Activated naive CD4-positive, alpha-beta T cell treated with anti-CD3 and anti-CD28 coated beads, Interleukin-2, amount 50 U/mL, for 24 hours (primary cell): Measurements from ENCODE around the gene SNRPD3.
"Not testable (repeated sequence)": the region's sequence is repeated elsewhere in the genome, so short reads cannot be mapped to it uniquely, and the experiment has no call there.

Experiments
- H3K27ac Mint-ChIP-seq: one replicate; pipeline ENCODE4 v1.8.0; 2021; ENCODE audit warnings: mild to moderate bottlenecking, mixed read lengths
- H3K27me3 Mint-ChIP-seq: one replicate; pipeline ENCODE4 v1.8.0; 2021; ENCODE audit warnings: mixed read lengths
- H3K36me3 Mint-ChIP-seq: one replicate; pipeline ENCODE4 v1.8.0; 2021; ENCODE audit warnings: mixed read lengths
- H3K4me1 Mint-ChIP-seq: one replicate; pipeline ENCODE4 v1.8.0; 2021; ENCODE audit warnings: mixed read lengths
- H3K4me3 Mint-ChIP-seq: one replicate; pipeline ENCODE4 v1.8.0; 2021; ENCODE audit warnings: mild to moderate bottlenecking, mixed read lengths
- H3K9me3 Mint-ChIP-seq: one replicate; pipeline ENCODE4 v1.8.0; 2021; ENCODE audit warnings: mixed read lengths

Gene SNRPD3

DNA sequence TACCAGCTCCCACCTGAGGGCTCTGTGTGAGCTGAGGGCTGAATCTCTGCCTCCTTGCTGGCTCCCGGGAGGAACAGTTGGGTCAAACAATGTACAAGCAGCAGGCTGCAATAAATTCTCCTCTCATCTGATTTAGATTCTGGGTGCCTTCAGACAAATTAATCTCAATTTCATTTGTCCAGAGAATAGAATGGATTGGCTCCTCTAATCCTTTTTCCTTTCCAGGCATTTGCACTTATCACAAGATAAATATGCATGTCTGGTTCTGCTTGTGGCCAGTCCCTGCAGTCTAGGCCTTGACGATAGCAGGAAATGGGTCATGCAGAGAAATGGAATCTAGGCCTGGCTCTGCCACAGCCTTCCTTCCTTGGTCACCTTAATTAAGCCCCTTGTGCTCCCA lies 31.9 kb upstream of the SNRPD3 start:
- H3K27ac Mint-ChIP-seq, result no peak overlapping the region
- peaks cover 4% of the 10 kb centered on the region for H3K4me1 Mint-ChIP-seq
- no peaks in the 10 kb centered on the region for H3K9me3 Mint-ChIP-seq
- H3K4me3 Mint-ChIP-seq, result no peak overlapping the region
- no peaks in the 10 kb centered on the region for H3K27me3 Mint-ChIP-seq
- H3K36me3 Mint-ChIP-seq, result no peaks in the 10 kb centered on the region

DNA sequence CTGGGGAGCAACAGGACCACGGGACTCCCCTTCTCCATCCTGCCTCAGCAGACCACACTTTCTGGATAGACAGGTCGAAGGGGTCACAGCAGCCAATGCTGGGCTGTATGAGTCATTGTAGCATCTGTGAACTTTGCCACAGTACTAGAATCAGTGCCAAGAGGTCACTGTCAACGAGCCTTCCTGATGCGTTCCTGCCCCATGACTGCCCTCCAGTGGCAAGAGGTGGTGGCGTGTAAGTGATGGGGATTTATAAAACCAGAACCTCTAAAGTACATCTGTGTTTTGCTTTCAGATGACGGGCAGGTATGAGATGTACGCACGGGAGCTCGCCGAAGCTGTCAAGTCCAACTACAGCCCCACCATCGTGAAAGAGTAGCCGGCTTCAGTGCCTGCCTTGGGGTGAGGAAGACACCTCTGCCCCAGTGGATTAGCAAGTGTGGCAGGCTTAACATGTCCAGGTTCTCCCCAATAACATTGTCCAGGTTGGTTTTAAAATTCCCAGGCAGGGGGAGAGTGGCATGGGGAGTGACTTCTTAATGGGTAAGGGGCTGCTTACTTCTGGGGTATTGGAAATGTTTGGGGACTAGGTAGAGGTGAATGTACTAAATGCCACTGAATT lies 30.3 kb upstream of the SNRPD3 start:
- no peak overlapping the region for H3K27ac Mint-ChIP-seq
- no peaks in the 10 kb centered on the region for H3K36me3 Mint-ChIP-seq
- H3K9me3 Mint-ChIP-seq, result no peaks in the 10 kb centered on the region
- no peaks in the 10 kb centered on the region for H3K27me3 Mint-ChIP-seq
- peaks cover 4% of the 10 kb centered on the region for H3K4me1 Mint-ChIP-seq
- no peak overlapping the region for H3K4me3 Mint-ChIP-seq

- Mint-ChIP-seq H3K27ac (no peak overlapping the region), H3K4me1 (peaks cover 4% of the 10 kb centered on the region), H3K27me3 (no peaks in the 10 kb centered on the region), H3K9me3 (no peaks in the 10 kb centered on the region), H3K4me3 (no peak overlapping the region), H3K36me3 (no peaks in the 10 kb centered on the region)
Observed at GRCh38 chr22:24526191-24526590, 29.6 kb upstream of the SNRPD3 start.

DNA sequence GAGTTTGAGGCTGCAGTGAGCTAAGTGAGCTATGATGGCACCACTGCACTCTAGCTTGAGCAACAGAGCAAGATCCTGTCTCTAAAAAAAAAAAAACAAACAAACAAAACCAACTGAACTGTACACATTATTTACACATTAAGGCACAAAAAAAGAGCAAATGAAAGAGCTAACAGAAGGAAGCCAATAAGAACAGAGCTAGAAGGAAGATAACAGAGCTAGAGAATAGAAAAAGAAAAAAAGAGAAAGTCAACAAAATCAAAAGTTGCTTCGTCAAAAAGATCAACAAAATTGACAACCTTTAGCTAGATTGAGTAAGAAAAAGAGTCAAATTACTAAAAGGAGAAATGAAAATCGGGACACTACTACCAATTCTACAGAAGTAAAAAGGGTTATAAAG lies 25.9 kb upstream of the SNRPD3 start:
- H3K27me3 Mint-ChIP-seq, result no peaks in the 10 kb centered on the region
- H3K4me3 Mint-ChIP-seq, result no peak overlapping the region
- H3K27ac Mint-ChIP-seq, result no peak overlapping the region
- H3K36me3 Mint-ChIP-seq, result no peaks in the 10 kb centered on the region
- H3K9me3 Mint-ChIP-seq, result no peaks in the 10 kb centered on the region
- H3K4me1 Mint-ChIP-seq, result no peaks in the 10 kb centered on the region

DNA sequence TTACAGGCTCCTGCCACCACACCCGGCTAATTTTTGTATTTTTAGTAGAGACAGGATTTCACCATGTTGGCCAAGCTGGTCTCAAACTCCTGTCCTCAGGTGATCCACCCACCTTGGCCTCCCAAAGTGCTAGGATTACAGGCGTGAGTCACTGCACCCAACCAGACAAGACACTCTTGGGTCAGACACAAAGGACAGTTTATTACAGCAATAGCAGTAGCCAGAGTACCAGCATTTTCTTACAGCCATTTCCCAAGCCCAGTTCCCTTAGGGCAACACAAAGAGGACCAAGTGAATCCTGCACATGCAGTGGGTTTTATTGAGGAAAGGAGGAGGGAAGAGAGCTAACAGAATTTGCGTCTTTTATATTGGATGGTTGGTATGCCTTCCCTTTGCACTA lies 24.8 kb upstream of the SNRPD3 start:
- H3K27me3 Mint-ChIP-seq, H3K4me3 Mint-ChIP-seq, H3K9me3 Mint-ChIP-seq, H3K36me3 Mint-ChIP-seq, H3K27ac Mint-ChIP-seq, H3K4me1 Mint-ChIP-seq: not testable (repeated sequence)

DNA sequence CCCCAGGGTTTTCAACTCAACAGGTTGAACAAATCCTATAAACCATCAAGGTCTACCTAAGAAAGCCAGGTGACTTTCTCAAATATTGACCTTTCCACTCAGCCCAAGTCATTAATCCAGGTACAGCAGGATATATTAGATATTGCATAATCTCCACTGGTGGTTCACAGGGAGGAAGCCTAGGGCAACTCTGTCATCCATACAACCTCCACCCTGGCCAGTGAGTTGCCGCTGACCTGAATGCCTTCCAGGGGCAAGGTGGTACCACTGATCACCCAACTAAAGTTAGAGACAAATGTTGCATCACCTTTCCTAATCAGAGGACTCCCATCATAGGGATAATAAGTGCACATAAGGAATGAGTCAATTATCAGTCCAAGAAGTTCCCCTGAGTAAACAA lies 23.7 kb upstream of the SNRPD3 start:
- H3K27ac Mint-ChIP-seq, result no peak overlapping the region
- H3K36me3 Mint-ChIP-seq, result no peaks in the 10 kb centered on the region
- no peak overlapping the region for H3K4me3 Mint-ChIP-seq
- H3K27me3 Mint-ChIP-seq, result no peaks in the 10 kb centered on the region
- no peaks in the 10 kb centered on the region for H3K9me3 Mint-ChIP-seq
- H3K4me1 Mint-ChIP-seq, result no peaks in the 10 kb centered on the region

DNA sequence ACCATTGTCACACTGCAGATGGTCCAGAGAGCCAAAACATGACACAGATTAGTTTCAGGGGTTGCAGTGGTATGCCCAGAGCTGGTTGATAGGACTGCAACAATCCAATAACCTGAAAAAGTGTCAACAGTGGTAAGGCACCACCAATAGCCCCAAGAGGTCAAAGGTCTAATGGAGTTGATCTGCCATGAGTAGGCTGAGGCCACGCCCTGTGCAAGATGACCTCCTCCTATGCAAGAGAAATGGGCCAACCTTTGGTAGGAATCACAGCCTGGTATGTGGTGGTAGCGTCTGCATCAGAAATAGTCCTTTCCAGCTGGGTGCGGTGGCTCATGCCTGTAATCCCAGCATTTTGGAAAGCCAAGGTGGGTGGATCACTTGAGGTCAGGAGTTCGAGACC lies 20.5 kb upstream of the SNRPD3 start:
- Mint-ChIP-seq H3K27me3 (no peaks in the 10 kb centered on the region), H3K9me3 (no peaks in the 10 kb centered on the region), H3K27ac (no peak overlapping the region), H3K4me3 (no peak overlapping the region), H3K4me1 (no peaks in the 10 kb centered on the region), H3K36me3 (peaks cover 2% of the 10 kb centered on the region)

- no peaks in the 10 kb centered on the region for H3K4me1 Mint-ChIP-seq
- H3K27ac Mint-ChIP-seq, result no peak overlapping the region
- H3K27me3 Mint-ChIP-seq, result no peaks in the 10 kb centered on the region
- peaks cover 2% of the 10 kb centered on the region for H3K36me3 Mint-ChIP-seq
- no peak overlapping the region for H3K4me3 Mint-ChIP-seq
- H3K9me3 Mint-ChIP-seq, result no peaks in the 10 kb centered on the region
Observed at GRCh38 chr22:24536089-24536488, 19.7 kb upstream of the SNRPD3 start.

- no peaks in the 10 kb centered on the region for H3K4me1 Mint-ChIP-seq
- no peaks in the 10 kb centered on the region for H3K27me3 Mint-ChIP-seq
- peaks cover 4% of the 10 kb centered on the region for H3K36me3 Mint-ChIP-seq
- no peaks in the 10 kb centered on the region for H3K9me3 Mint-ChIP-seq
- H3K27ac Mint-ChIP-seq, result no peak overlapping the region
- H3K4me3 Mint-ChIP-seq, result no peak overlapping the region
Observed at GRCh38 chr22:24540470-24540869, 15.3 kb upstream of the SNRPD3 start.

- Mint-ChIP-seq H3K4me1 (no peaks in the 10 kb centered on the region), H3K9me3 (no peaks in the 10 kb centered on the region), H3K36me3 (peaks cover 5% of the 10 kb centered on the region), H3K27ac (no peak overlapping the region), H3K4me3 (no peak overlapping the region), H3K27me3 (no peaks in the 10 kb centered on the region)
Observed at GRCh38 chr22:24541681-24542515, 13.9 kb upstream of the SNRPD3 start.

GRCh38 chr22:24542641-24543040 lies 13.2 kb upstream of the SNRPD3 start:
- Mint-ChIP-seq H3K9me3 (no peaks in the 10 kb centered on the region), H3K27ac (no peak overlapping the region), H3K27me3 (no peaks in the 10 kb centered on the region), H3K4me1 (no peaks in the 10 kb centered on the region), H3K36me3 (peaks cover 8% of the 10 kb centered on the region), H3K4me3 (no peak overlapping the region)

- H3K36me3 Mint-ChIP-seq, result peaks cover 9% of the 10 kb centered on the region
- H3K27ac Mint-ChIP-seq, result no peak overlapping the region
- H3K27me3 Mint-ChIP-seq, result no peaks in the 10 kb centered on the region
- H3K4me3 Mint-ChIP-seq, result no peak overlapping the region
- H3K9me3 Mint-ChIP-seq, result no peaks in the 10 kb centered on the region
- H3K4me1 Mint-ChIP-seq, result no peaks in the 10 kb centered on the region
Observed at GRCh38 chr22:24543185-24543601, 12.6 kb upstream of the SNRPD3 start.

DNA sequence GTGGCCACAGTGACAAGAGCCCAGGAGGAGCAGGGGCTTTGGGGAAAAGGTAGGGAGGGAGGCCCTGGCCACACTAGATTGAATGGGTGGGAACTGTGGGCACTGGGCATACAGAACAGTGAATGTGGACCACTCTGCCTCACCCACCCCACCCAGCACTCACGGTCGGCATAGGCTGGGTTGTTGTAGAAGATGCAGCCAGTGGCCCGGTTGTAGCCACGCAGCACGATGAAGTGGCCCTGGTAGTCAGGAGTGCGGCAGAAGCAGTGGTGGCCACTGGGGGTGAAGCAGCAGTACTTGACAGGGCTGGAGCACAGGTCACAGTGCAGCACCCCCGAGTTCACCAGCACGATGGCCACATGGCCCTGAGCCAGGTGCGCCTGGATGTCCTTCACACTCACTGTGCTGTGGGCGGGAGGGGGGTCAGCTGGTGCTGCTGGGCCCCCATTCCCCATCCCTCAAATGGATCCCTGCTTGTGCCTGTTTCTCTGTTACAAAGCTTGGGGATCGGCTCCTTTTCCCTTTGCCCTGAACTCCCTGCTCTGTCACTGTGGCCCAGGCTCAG lies 12.0 kb upstream of the SNRPD3 start:
- H3K36me3 Mint-ChIP-seq, result peaks cover 10% of the 10 kb centered on the region
- no peak overlapping the region for H3K4me3 Mint-ChIP-seq
- H3K4me1 Mint-ChIP-seq, result no peaks in the 10 kb centered on the region
- no peaks in the 10 kb centered on the region for H3K27me3 Mint-ChIP-seq
- H3K27ac Mint-ChIP-seq, result no peak overlapping the region
- no peaks in the 10 kb centered on the region for H3K9me3 Mint-ChIP-seq

- no peaks in the 10 kb centered on the region for H3K27me3 Mint-ChIP-seq
- H3K4me1 Mint-ChIP-seq, result peaks cover 22% of the 10 kb centered on the region
- peaks cover 8% of the 10 kb centered on the region for H3K36me3 Mint-ChIP-seq
- no peak overlapping the region for H3K27ac Mint-ChIP-seq
- H3K9me3 Mint-ChIP-seq, result no peaks in the 10 kb centered on the region
- H3K4me3 Mint-ChIP-seq, result no peak overlapping the region
Observed at GRCh38 chr22:24548812-24549211, 7.0 kb upstream of the SNRPD3 start.

- H3K27me3 Mint-ChIP-seq, result no peaks in the 10 kb centered on the region
- H3K36me3 Mint-ChIP-seq, result peaks cover 6% of the 10 kb centered on the region
- peak overlapping the region; percentile 46 for H3K27ac Mint-ChIP-seq
- no peak overlapping the region for H3K4me3 Mint-ChIP-seq
- peaks cover 29% of the 10 kb centered on the region for H3K4me1 Mint-ChIP-seq
- no peaks in the 10 kb centered on the region for H3K9me3 Mint-ChIP-seq
Observed at GRCh38 chr22:24550028-24550901, 5.5 kb upstream of the SNRPD3 start.
